Measurements from ENCODE around the gene TAF11L11.
"Not testable (repeated sequence)": the region's sequence is repeated elsewhere in the genome, so short reads cannot be mapped to it uniquely, and the experiment has no call there.

The TAF11L11 gene

DNA sequence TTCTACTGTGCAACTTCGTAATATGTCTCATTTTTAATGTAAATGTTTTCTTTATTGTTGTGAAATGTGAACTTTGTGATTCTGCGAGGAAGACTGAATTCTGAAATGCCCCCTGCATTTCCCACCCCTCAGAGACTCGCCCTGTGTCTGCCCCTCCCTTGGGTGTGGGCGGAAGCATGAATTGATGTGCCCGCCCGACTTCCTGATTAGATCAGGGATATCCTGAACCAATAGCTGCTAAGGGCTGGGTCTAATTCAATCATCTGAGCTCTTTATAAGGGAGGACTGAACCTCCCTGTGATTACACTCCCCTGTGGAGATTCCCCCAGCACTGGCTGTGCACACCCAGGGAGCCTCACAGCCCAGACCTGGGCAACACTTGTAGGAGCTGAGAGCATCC is at the start of gene TAF11L11:
Gene TAF11L11, plus strand, starts transcription at position 304 of the 400 bp plus-strand sequence.
- not testable (repeated sequence) for DNase-seq (ENCODE audit: low read depth in 2 of 2)

DNA sequence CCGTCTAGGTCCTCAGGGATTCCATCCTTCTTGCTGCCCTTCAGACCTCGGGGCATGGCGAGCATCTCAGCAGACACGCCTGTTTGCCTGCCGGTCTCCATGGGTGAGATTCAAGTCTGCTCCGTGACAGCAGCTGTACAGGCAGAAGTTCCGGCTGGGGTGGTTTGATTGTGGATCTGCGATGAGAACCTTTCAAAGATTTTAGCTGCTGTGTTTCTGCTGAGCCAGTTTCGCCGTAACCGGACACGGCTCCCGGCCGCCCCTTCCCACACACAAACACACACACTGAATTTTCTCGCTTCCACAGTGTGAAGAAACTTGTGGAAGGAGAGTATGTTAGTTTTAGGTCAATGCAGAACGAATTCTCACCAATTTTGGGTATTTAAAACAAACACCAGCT is 18.3 kb upstream of the TAF11L11 start, which contains the start of gene TAF11L7:
Gene TAF11L7, minus strand, starts transcription at position 101 of the 400 bp plus-strand sequence.
- DNase-seq (ENCODE audit: low read depth in 2 of 2), result not testable (repeated sequence)

DNA sequence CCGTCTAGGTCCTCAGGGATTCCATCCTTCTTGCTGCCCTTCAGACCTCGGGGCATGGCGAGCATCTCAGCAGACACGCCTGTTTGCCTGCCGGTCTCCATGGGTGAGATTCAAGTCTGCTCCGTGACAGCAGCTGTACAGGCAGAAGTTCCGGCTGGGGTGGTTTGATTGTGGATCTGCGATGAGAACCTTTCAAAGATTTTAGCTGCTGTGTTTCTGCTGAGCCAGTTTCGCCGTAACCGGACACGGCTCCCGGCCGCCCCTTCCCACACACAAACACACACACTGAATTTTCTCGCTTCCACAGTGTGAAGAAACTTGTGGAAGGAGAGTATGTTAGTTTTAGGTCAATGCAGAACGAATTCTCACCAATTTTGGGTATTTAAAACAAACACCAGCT is 13.1 kb upstream of the TAF11L11 start, which contains the start of gene TAF11L8:
Gene TAF11L8, minus strand, starts transcription at position 101 of the 400 bp plus-strand sequence.
- DNase-seq (ENCODE audit: low read depth in 2 of 2), result not testable (repeated sequence)

DNA sequence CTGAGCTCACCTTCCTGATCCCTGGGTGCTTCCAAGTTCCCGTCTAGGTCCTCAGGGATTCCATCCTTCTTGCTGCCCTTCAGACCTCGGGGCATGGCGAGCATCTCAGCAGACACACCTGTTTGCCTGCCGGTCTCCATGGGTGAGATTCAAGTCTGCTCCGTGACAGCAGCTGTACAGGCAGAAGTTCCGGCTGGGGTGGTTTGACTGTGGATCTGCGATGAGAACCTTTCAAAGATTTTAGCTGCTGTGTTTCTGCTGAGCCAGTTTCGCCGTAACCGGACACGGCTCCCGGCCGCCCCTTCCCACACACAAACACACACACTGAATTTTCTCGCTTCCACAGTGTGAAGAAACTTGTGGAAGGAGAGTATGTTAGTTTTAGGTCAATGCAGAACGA is 9.7 kb upstream of the TAF11L11 start, which contains the start of gene TAF11L9:
Gene TAF11L9, minus strand, starts transcription at position 140 of the 400 bp plus-strand sequence.
- not testable (repeated sequence) for DNase-seq (ENCODE audit: low read depth in 2 of 2)

DNA sequence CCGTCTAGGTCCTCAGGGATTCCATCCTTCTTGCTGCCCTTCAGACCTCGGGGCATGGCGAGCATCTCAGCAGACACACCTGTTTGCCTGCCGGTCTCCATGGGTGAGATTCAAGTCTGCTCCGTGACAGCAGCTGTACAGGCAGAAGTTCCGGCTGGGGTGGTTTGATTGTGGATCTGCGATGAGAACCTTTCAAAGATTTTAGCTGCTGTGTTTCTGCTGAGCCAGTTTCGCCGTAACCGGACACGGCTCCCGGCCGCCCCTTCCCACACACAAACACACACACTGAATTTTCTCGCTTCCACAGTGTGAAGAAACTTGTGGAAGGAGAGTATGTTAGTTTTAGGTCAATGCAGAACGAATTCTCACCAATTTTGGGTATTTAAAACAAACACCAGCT is 6.3 kb upstream of the TAF11L11 start, which contains the start of gene TAF11L10:
Gene TAF11L10, minus strand, starts transcription at position 101 of the 400 bp plus-strand sequence.
- not testable (repeated sequence) for DNase-seq (ENCODE audit: low read depth in 2 of 2)

DNA sequence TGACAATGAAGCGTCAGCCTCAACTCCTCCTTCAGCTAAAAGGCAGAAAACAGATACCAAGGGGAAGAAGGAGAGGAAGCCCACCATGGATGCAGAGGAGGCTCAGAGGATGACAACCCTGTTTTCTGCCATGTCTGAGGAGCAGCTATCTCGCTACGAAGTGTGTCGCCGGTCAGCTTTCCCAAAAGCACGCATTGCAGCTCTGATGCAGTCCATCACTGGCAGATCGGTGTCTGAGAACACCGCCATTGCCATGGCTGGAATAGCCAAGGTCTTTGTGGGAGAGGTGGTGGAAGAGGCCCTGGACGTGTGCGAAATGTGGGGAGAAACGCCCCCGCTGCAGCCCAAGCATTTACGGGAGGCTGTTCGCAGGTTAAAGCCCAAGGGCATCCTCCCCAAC is 968 bp downstream of the TAF11L11 start:
- no peak for DNase-seq (ENCODE audit: low read depth in 2 of 2)

DNA sequence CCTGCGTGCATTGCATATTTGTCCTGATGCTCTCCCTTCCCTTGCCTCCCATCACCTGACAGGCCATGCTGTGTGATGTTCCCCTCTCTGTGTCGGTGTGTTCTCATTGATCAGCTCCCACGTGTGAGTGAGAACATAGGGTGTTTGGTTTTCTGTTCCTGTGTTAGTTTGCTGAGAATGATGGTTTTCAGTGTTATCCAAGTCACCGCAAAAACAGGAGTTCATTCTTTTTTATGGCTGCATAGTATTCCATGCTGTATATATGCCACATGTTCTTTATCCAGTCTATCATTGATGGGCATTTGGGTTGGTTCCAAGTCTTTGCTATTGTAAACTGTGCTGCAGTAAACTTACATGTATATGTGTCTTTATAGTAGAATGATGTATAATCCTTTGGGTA is 3.5 kb downstream of the TAF11L11 start:
- DNase-seq (ENCODE audit: low read depth in 2 of 2), result not testable (repeated sequence)

DNA sequence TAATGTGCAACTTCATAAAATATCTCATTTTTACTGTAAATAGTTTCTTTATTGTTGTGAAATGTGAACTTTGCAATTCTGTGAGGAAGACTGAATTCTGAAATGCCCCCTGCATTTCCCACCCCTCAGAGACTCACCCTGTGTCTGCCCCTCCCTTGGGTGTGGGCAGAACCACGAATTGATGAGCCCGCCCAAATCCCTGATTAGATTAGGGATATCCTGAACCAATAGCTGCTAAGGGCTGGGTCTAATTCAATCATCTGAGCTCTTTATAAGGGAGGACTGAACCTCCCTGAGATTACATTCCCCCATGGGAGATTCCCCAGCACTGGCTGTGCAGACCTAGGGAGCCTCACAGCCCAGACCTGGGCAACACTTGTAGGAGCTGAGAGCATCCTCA is 6.1 kb downstream of the TAF11L11 start, which contains the start of gene TAF11L12:
Gene TAF11L12, plus strand, starts transcription at position 301 of the 400 bp plus-strand sequence.
- not testable (repeated sequence) for DNase-seq (ENCODE audit: low read depth in 2 of 2)

DNA sequence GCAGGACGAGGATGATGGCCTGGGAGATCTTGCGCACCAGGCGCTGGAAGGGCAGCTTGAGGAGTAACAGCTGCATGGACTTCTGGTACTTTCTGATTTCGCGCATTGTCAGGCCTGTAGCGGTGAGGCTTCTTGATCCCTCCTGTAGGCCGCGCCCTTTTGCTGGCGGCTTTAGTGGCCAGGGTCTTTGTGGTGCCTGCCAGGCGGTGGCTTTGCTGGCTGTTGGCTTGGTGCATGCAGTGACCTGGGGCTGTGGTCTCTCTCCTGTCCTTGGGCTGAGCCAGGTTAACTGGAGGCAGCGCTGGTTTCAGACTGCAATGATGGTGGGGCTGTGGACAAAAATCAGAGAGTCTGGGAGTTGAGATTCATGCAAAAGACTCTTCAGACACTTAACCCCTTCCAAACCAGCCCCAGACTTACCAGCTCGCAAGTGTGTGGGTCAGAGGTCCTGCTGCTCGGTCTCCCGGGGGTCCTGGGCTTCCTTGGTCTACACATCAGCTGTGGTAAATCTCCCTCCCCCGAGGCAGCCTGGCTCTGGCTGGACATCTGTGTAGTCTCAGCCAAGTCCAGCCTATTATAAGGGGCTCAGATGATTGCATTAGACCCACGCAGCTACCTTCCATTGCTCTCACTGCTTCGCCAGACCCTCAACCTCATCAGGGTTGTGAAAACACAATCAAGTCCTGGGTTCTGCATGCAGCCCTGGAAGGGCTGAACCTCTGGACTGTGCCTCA is 11.1 kb downstream of the TAF11L11 start:
- no peak for DNase-seq (ENCODE audit: low read depth in 2 of 2)

DNA sequence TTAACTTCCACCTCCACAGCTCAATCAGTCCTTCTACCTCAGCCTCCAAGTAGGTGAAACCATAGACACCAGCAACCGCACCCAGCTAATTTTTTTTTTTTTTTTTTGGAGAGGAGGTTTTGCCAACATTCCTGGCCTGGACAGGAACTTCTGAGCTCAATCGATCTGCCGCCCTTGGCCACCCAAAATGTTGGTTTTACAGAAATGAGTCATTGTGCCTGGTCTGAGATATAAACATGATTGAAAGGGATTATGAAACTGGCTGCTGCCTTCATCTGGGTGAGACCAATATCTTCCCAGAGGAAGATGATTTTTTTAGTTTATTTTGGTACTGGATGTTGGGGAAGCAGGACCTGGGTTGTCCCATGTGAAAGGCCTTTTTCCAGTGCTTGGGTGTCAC is 15.4 kb downstream of the TAF11L11 start:
- DNase-seq (ENCODE audit: low read depth in 2 of 2), result no peak

DNA sequence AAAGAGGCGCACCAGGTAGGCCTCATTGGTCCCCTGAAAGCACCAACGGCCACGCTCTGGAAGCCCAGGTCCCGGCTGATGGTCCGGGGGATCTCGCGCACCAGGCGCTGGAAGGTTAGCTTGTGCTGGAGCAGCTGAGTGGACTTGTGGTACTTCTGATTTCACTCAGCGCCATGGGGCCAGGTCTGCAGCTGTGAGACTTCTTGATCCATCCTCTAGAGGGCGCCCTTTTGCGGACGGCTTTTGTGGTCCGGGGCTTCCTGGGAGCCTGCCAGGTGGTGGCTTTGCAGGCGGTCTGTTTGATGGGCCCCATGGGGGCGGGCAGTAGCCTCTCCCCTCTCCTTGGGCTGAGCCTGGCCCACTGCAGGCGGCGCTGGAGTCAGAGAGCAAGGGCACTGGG is 16.6 kb downstream of the TAF11L11 start:
- DNase-seq (ENCODE audit: low read depth in 2 of 2), result no peak

DNA sequence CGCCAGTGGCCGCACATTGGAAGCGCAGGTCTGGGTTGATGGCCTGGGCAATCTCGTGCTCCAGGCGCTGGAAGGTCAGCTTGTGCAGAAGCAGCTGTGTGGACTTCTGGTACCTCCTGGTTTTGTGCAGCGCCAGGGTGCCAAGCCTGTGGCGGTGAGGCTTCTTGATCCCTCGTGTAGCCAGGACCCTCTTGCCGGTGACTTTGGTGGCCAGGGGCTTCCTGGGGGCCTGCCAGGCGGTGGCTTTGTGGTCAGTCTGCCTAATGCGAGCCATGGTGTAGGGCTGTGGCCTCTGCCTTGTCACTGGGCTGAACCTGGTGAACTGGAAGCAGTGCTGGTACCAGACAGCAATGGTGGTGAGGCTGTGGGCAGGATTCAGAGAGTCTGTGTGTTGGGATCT is 21.7 kb downstream of the TAF11L11 start:
- DNase-seq (ENCODE audit: low read depth in 2 of 2), result no peak

DNA sequence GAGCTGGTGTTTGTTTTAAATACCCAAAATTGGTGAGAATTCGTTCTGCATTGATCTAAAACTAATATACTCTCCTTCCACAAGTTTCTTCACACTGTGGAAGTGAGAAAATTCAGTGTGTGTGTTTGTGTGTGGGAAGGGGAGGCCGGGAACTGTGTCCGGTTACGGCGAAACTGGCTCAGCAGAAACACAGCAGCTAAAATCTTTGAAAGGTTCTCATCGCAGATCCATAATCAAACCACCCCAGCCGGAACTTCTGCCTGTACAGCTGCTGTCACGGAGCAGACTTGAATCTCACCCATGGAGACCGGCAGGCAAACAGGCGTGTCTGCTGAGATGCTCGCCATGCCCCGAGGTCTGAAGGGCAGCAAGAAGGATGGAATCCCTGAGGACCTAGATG is 27.8 kb downstream of the TAF11L11 start, which contains the start of gene TAF11L13:
Gene TAF11L13, plus strand, starts transcription at position 301 of the 400 bp plus-strand sequence.
- not testable (repeated sequence) for DNase-seq (ENCODE audit: low read depth in 2 of 2)

DNA sequence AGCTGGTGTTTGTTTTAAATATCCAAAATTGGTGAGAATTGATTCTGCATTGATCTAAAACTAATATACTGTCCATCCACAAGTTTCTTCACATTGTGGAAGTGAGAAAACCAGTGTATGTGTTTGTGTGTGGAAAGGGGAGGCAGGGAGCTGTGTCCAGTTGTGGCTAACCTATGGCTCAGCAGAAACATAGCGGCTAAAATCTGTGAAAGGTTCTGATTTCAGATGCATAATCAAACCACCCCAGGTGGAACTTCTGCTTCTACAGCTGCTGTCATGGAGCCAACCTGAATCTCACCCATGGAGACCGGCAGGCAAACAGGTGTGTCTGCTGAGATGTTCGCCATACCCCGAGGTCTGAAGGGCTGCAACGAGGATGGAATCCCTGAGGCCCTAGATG is 30.2 kb downstream of the TAF11L11 start, which contains the start of gene TAF11L14:
Gene TAF11L14, plus strand, starts transcription at position 301 of the 400 bp plus-strand sequence.
- DNase-seq (ENCODE audit: low read depth in 2 of 2), result no peak

DNA sequence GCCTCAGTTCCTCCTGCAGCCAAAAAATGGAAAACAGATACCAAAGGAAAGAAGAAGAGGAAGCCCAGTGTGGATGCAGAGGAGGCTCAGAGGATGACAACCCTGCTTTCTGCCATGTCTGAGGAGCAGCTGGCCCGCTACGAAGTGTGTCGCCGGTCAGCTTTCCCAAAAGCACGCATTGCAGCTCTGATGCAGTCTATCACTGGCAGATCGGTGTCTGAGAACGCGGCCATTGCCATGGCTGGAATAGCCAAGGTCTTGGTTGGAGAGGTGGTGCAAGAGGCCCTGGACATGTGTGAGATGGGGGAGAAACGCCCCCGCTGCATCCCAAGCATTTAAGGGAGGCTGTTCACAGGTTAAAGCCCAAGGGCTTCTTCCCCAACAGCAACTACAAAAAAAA is 45.2 kb downstream of the TAF11L11 start:
- not testable (repeated sequence) for DNase-seq (ENCODE audit: low read depth in 2 of 2)

DNA sequence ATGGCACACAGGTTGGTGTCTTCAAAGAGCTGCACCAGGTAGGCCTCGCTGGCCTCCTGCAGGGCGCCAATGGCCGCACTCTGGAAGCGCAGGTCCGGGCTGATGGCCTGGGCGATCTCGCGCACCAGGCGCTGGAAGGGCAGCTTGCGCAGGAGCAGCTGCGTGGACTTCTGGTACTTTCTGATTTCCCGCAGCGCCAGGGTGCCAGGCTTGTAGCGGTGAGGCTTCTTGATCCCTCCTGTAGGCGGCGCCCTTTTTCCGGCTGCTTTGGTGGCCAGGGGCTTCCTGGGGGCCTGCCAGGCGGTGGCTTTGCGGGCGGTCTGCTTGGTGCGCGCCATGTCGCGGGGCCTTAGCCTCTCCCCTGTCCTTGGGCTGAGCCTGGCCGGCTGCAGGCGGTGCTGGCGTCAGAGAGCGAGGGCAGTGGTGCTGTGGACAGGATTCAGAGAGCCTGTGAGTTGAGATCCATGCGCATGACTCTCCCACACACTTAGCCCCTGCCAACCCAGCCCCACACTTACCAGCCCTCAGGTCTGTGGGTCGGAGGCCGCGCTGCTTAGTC is 51.3 kb downstream of the TAF11L11 start:
- not testable (repeated sequence) for DNase-seq (ENCODE audit: low read depth in 2 of 2)

All from stimulated activated CD8-positive, alpha-beta memory T cell treated with anti-CD3 and anti-CD28 coated beads, Interleukin-15, amount 100 ng/mL, for 4 hours (primary cell).